Measurements from ENCODE around the gene RASA3.

DNA sequence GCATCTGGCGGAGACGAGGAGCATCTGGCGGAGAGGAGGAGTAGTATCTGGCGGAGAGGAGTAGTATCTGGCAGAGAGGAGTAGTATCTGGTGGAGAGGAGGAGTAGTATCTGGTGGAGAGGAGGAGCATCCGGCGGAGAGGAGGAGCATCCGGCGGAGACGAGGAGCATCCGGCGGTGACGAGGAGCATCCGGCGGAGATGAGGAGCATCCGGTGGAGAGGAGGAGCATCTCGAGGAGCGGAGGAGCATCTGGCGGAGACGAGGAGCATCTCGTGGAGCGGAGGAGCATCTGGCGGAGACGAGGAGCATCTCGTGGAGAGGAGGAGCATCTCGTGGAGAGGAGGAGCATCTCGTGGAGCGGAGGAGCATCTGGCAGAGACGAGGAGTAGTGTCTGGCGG is 177.2 kb downstream of the RASA3 start:
- TF ChIP-seq, protein P1, sequence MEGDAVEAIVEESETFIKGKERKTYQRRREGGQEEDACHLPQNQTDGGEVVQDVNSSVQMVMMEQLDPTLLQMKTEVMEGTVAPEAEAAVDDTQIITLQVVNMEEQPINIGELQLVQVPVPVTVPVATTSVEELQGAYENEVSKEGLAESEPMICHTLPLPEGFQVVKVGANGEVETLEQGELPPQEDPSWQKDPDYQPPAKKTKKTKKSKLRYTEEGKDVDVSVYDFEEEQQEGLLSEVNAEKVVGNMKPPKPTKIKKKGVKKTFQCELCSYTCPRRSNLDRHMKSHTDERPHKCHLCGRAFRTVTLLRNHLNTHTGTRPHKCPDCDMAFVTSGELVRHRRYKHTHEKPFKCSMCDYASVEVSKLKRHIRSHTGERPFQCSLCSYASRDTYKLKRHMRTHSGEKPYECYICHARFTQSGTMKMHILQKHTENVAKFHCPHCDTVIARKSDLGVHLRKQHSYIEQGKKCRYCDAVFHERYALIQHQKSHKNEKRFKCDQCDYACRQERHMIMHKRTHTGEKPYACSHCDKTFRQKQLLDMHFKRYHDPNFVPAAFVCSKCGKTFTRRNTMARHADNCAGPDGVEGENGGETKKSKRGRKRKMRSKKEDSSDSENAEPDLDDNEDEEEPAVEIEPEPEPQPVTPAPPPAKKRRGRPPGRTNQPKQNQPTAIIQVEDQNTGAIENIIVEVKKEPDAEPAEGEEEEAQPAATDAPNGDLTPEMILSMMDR (IDR thresholded peaks at IDR 0.05; ENCODE audit: low read length): no peak
- TF ChIP-seq EZH2phosphoT487 (IDR thresholded peaks at IDR 0.05; ENCODE audit: low read length): no peak

All from MM.1S (cell line).